Fibroblast of skin of back (primary cell): ENCODE results near the gene METTL6. TPM values are rescaled to one million over a fixed set of nuclear protein-coding genes. Genes with fewer than 3 reads are reported as not detected.
"Not testable (repeated sequence)": the region's sequence is repeated elsewhere in the genome, so short reads cannot be mapped to it uniquely, and the experiment has no call there.

Source experiments
- DNase-seq: peaks from one replicate; pipeline ENCODE4 v3.0.0-alpha.2; 2013
- polyA plus RNA-seq, 2 experiments: library from polyadenylated mRNA; unstranded; fragments of 120-200 nt; gene quantifications; one replicate each; pipeline ENCODE4 v1.2.1, GENCODE V29; 2013; ENCODE audit not compliant: insufficient read length in 2 of 2

Gene METTL6
- 16.8 TPM for polyA plus RNA-seq (2013, experiment 1 of 2; ENCODE audit: insufficient read length)
- polyA plus RNA-seq (2013, experiment 2 of 2; ENCODE audit: insufficient read length), result 14.5 TPM

DNA sequence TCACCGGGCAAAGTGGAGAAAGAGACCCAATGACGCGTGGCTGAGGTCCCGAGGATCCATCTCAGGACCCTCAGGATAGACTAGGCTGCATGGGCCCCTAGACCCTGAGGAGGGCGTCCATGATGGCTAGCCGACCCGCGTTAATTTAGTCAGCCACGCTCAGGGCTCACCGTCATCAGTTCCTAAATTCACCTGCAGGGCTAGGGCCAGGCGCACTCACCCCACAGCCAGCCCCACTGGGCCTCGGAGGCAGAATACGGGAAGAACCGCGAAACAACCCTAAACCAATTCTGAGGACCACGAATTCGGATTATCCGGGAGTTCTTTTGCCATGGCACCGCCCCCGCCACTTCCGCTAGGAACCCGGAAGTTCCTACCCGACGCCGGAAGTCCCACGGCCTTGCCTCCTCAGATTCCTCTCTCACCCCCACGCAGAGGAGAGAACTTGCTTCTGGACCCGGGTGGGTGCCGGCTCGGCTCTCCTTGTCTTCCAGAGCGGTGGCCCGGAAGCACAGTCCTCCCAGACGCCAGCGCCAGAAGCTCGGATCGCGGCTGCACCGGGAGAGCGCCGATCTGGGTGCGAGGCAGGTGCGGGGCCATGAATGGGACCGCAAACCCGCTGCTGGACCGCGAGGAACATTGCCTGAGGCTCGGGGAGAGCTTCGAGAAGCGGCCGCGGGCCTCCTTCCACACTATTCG lies at the start of gene METTL6, which contains the start of gene EAF1:
Gene METTL6 (minus strand): TSS at position 363 of the 699 bp plus-strand sequence. CDS start 1,033 bp downstream, outside the sequence.
Gene EAF1 (plus strand): TSS at position 417 of the 699 bp plus-strand sequence. CDS start 182 bp downstream, at position 599.
- DNase-seq, result peak; percentile 81

- no peak for DNase-seq
Measured at GRCh38 chr3:15476378-15476777, 49.0 kb upstream of the METTL6 start.

DNA sequence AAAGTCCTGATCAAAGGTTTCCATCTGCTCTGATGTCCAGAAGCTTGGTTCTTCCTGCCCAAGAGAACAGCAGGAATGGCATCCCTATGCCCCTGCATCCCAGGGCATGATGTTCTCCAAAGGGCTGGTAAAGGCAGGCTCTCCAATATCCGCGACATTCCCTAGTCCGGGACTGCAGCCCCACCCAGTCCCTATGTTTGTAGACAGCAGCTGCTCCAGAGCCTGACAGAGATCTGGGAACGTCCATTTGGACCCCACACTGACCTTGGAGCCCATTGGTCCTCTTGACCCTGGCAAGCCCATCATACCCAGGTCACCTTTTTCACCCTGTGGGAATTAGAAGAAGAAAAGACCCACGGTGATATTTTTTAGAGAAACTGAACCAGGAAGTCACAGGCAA lies 47.8 kb upstream of the METTL6 start:
- no peak for DNase-seq

DNA sequence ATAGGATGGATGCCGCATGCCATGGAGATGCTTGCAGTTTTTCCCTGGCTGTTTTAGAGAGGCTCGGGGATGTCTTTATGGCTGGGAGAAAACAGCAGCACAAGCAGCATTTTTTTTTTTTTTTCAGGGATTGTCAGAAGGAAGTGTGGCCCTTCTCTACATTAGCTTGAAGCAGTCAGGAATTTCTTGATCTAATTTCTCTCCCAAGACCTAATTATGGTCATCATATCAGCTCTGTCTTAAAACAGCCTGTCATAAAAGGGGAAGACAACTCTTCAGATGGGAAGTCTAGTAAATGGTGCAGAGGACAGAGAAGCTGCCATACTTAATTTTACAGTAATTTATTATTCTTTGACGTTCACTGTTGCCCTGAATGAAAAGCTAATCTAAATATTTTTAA lies 44.5 kb upstream of the METTL6 start:
- DNase-seq, result no peak

GRCh38 chr3:15470849-15471248 lies 43.5 kb upstream of the METTL6 start:
- DNase-seq, result no peak

- DNase-seq, result no peak
Measured at GRCh38 chr3:15470261-15470660, 42.9 kb upstream of the METTL6 start.

DNA sequence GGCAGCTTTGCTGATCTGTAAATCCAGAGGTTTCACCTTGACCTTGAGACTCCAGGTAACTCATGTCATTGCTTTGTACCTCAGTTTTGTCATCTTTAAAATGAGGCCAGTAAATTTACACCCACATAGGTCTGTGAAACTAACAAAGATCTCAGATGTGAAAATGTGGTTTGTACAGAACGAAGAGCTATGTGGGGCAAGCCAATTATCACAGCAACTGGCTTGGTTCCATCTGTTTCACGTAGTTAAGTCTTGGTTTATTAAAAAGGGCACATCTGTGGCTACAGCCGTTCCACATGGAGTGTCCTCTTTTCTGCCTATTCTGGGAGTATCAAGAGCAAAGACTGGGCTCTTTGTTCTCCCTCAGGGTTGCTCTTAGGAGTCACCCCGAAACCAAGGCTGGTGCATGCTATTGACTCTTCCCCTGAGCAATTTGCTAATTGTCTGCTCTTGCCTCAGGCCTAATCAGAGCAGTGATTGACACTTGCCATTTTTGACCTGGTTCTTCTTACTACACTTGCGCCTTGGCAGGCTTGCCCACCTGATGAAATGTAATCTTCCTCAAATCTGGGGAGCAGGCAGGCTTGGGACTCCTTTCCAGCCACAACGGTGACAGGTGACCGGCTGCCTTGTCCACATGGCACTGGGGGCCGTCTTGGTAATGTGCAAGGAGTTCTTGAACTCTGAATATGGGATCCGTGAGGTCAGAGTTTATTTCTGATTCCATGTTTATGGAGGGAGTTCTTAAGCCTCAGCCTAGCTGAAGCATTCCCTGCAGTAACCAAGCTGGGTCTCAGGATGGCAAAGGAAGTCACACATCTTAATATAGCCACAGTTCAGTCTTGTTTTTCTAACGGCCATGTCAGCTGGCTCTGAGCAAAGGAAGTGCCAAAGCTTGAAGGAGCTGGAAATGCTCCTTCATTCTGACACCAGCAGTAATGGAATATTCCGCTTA lies 40.2 kb upstream of the METTL6 start:
- DNase-seq, result no peak

DNA sequence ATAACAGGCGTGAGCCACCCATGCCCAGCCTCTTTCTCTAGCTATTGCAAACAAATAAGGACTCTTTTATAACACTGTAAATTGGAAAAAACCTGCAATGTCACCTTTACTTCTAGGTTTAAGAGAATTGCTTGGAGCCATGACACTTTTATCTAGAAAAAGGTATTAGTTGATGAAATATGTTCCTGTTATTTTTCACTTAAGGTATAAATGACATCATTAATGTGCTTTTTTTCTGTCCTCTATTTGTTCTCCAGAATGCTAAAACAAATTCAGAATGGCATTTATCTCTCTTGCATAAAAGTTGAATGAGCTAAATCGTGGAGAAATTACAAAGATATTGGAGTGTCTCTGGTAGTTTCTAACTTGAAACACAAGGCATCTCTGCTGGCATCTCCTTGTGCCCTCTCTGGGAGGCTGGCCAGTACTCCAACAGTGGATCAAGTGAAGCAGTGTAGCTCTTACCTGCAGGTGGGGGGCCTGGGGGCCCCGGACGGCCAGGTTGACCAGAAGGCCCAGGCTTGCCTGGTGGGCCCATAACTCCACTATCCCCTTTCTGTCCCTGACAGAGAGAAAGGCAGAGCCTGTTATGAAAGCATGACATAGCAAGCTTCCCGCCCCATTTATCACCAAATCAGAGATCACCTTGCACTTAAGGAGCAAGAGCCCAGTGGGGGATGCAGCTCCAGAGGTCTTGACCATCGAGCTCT lies 38.7 kb upstream of the METTL6 start:
- no peak for DNase-seq

DNA sequence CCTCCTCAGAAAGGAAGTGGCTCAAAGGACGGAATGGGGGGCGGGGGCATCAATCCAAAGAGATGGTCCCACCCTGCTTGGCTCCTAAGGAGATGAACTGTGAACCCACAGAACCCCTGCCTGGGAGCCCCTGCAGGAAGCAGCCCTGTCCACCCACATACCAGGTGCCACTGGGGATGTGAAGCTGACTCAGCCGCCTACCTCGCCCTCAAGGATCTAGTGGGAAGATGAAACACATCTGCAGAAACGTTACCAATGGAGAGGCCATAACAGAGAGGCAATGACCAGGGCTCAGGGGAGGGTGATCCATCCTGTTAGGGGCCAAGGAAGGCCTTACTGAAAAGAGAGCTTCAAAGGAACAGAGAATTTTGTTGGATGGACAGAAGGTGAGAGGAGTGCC lies 35.1 kb upstream of the METTL6 start:
- no peak for DNase-seq

DNA sequence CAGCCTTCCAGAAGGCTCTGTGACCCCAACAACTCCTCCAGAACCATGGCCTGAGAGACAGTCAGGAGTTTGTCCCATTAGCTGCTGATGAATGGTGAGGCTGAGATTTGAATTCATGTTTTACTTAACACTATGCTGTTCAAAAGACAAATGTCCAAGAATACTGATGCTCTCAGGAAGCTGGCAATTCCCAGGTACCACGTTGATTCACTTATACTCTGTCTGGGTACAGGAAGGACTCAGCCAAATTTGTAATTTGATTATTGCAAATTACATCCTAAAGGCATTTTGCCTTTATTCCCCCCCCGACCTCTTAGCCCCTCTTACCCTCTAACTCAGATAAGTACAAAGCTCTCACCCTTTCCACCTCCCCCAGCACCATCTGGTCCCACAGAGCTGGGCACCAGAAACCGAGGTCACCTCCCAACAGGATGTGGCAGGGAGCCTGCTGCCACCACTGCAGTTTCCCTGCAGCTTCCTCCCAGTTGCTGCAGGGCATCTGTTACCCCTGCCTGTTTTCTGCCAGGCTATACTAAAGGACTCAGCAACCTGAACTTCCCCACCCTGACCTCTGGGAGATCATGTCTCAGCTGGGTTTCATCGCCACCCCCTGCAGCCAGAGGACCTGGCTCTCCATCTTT lies 33.7 kb upstream of the METTL6 start:
- no peak for DNase-seq

DNA sequence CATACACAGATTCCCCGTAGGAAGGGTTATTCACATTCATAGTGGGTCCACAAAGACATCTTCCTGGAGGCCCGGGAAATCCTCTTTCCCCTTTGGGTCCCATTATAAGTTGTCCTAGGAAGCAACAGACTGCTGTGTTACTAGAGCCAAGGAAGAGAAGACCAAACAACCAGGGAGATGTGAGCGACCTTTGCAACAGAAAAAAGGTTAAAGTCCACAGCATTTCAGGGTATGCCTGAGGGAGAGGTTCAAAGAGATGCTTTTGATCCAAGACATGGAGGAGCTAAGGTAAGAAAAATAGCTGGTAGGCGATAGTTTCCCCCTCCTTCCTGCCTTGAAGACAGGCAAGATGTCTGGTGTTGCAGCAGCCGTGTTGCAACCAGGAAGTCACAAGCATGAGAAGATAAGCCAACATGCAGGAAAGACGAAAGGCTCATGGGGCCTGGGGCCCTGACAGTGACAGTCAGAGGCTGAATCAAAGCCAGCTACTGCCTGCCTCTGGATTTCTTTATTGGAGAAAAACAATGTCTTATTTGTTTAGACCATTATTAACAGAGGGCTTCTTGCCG lies 31.0 kb upstream of the METTL6 start:
- no peak for DNase-seq

DNA sequence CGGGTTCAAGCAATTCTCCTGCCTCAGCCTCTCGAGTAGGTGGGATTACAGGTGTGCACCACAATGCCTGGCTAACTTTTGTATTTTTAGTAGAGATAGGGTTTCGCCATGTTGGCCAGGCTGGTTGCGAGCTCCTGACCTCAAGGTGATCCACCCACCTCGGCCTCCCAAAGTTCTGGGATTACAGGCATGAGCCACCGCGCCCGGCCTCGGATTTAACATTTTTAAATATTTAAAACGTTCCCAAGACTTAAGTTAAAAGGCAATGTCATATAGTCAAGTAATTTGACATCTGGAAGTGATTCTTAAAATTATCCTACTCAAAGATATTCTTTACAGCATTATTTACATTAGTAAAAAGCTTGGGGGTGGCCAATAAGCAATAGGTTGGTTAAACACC lies 29.6 kb upstream of the METTL6 start:
- not testable (repeated sequence) for DNase-seq

DNA sequence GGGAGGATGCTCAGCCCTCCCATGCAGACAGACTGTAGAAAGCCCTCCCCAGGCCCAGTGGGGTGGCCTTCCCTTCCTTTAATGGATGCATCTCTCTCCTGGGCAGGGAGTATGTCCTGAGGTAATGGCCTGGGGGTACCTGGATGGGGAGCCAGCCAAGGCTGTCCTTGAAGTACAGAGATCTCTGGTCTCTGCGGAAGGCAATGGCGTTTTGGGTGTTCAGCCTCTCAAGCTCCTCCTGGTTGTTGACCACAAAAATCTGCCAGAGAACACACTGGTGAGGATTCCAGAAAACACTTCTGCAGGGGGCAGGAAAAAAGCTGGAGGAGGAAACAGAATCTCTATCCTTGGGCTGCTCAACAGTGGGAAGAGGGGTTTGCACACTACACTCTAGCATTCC lies 29.0 kb upstream of the METTL6 start:
- DNase-seq, result no peak

GRCh38 chr3:15455756-15456155 lies 28.4 kb upstream of the METTL6 start:
- DNase-seq, result no peak

- DNase-seq, result no peak
Measured at GRCh38 chr3:15454965-15455364, 27.6 kb upstream of the METTL6 start.

DNA sequence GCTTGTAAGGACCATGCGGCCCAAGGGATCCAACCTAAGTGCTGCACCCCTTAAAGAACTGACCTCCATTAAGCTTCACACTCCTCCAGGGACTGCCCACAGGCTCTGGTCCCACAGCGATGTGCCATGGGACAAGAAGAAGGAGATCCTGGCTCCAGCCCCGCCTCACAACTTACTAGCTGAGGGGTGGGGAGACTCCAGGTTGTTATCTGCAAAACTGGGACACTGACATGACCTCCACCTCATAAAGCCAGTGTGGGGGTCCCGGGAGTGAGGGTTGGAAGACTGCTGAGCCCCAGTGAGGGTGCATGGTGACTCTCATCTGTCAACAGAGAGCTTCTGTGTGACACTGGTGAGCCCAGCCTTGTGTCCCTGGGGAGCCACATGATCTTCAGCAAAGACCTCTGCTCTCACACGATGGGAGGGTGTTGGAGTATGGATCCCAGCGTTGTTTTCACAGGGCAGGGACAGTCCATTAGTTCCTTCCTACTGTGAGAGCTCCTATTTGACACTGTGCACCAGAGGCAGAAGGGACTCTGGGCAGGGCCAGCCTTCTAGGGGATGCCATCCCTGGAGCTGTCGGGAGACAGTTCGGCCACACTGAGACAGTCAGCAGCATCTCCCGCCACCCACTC lies 26.8 kb upstream of the METTL6 start:
- DNase-seq, result no peak

- DNase-seq, result no peak
Measured at GRCh38 chr3:15453501-15453900, 26.2 kb upstream of the METTL6 start.

DNA sequence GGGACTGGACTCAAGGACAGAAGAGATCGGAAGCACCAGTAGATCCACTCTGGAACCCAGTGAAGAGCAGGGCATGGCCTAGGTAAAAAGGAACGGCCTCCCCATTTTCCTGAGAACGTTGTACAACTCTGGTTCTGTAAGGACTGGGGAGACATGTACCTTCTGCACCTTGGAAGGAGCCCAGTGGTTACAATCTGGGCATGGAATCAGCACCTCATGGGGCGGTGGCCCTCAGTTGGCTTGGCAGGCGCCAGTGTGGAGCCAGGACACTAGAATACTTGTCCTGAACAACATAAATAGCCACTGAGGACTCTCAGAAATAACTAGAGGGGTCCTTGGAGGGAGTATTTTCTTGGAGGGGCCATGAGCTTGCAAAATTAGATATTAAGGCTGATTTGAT lies 25.6 kb upstream of the METTL6 start:
- DNase-seq, result no peak

DNA sequence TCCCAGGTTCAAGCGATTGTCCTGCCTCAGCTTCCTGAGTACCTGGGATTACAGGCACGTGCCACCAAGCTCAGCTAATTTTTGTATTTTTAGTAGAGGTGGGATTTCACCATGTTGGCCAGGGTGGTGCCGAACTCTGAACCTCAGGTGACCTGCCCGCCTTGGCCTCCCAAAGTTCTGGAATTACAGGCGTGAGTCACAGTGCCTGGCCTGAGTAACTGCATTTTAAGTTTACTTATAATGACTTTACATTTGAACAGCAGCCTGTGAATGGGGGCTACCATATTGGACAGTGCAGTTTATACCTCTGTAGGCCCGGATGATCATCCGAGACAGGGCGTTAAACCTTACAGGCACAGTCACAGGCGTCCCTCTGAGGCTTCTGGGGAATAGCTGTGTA lies 24.8 kb upstream of the METTL6 start:
- DNase-seq, result no peak

DNA sequence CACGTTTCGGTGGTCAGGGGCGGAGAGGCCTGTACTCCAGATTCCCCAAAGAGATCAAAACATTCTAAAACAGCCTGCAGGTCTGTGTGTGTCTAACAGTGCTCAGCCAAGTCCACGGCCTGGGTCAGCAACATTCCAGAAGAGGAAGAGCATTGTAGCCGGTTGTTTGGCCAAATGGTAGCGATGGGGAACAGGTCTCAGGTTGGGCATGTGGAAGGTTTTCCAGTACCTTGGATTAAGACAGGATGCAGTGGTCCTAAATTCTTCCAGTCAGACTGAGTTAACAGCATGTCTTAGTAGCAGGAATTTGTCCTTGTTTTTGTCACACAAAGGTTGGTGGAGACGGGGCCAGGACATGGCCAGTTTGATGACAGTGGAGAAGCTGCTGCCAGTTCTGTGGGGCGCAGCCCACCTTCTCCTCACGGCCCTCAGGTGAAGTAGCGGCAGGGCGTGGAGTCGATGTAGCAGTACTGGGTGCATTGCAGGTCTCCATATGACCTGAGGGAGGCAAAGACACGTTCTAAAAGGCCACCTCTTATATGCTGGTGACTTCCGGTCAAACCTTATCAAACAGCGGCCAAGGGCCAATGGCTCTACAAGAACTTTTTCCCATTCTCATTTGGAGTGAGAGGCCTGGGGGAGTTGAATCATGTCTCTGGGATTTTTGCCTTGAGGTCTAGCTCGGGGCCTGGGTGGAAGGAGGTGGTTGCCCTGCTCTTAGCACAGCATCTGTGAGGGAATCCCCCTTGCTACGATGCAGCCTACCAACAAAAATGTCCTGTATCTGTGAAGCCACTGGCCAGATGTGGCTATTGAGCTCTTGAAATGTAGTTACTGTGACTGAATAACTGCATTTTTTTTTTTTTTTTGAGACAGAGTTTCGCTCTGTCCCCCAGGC lies 24.1 kb upstream of the METTL6 start:
- DNase-seq, result no peak
